Stimulated activated naive CD4-positive, alpha-beta T cell treated with Interleukin-2 at 50 U/mL for 16 hours (primary cell): Measurements from ENCODE around the gene PACSIN2.
"Not testable (repeated sequence)": the region's sequence is repeated elsewhere in the genome, so short reads cannot be mapped to it uniquely, and the experiment has no call there.

ENCODE experiments used
- DNase-seq: peaks from one replicate; lab custom pipeline; 2025; lab: John Stamatoyannopoulos, UW

PACSIN2 gene

DNA sequence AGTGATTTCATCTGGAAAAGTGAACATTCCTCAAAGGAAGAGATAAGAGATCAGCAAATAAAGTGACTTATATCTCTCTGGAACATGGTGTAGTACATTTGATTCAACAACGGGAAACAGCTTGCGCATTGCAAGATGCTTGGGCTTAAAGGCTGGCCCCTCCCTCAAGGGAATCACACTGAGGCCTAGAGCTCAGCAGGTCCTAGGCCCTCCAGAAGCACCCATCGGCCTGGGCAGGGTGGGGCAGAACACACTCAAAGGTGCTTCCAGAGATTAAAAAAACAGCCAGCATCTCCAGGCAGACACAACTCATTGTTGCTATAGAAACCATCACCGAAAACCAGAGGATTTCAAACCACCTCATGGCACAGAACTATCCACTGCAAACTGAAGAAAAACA, 88.8 kb downstream of the PACSIN2 start:
- DNase-seq: no peak

DNA sequence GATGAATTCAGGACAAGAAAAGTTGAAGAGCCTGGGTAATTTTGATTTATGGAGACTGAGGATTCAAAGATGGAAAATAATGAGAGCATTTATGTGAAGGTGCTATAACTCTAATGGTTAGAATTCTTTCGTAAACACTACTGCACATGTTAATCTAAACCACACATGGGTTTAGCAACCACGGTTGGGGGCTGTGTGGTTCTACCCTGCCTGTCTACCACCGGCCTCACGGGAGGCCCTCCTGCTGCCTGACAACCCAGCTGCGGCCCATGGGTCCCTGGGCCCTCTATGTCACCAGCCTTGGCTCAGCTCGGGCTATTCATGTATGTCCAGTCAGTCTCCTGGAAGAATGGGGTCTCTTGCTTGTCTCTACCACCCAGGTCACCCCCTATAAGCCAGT, 89.4 kb downstream of the PACSIN2 start:
- DNase-seq: no peak

DNA sequence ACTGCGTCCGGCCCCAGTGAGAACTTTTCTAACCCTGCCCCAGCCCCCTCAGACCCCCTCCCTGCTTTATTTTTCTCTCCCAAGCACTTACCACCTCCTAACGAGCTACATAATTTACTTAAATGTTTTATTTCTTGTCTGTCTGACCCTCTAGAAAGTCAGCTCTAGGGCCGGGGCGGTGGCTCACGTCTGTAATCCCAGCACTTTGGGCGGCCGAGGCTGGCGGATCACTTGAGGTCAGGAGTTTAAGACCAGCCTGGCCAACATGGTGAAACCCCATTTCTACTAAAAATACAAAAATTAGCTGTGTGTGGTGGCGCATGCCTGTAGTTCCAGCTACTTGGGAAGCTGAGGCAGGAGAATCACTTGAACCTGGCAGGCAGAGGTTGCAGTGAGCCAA, 89.9 kb downstream of the PACSIN2 start:
- DNase-seq: not testable (repeated sequence)

DNA sequence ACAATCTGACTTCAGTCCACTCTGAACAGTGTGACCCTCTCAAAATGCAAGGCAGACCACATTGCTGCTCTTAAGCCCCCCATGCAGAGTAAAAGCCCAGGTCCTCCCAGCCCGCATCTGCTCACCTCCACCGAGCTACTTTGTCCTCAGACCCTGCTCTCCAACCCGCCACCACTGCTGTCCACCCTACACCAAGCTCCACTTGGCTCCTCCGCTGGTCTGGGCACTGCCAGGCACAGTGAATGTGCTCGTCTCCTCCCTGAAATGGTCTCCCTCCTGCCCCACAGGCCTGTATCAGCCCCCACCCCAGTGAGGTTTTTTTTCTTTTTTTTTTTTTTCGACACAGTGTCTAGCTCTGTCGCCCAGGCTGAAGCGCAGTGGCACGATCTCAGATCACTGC, 90.5 kb downstream of the PACSIN2 start:
- DNase-seq: no peak

DNA sequence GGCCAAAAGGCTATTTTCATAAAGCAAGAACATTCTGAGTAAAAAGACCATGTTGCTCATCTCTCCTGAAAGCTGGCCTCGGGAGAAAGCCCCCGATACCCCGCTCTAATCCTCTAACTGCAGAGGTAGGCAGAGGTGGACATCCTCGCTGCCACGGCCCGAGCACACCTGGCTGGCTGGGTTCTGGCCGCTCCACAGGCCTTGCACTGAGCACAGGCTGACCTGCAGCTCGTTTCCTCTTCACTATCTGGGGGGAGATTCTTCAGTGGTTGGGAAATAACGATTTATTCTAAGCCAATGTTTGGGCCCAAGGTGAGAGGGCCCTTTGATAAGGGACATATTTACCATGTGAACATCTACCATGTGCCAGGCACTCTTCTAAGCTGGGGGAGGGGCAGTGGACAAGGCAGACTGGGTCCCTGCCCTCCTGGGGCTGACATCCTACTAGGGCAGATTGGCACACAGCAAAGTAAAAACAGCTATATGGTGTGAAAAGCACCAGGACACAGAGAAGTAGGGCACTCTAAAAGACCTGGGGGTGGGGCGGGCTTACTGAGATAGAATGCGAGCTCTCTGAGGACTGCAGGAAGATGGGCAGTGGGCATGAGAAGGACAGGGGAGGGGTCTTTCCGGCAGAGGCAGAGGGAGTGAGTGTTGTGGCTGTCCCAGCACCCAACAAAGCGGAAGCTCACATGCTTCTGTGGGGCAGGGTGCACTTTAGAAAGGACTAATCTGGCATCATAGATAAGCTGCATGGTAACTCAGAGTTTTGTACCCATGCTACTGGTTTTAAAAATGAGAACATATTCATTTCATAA, 92.4 kb downstream of the PACSIN2 start:
- DNase-seq: no peak

DNA sequence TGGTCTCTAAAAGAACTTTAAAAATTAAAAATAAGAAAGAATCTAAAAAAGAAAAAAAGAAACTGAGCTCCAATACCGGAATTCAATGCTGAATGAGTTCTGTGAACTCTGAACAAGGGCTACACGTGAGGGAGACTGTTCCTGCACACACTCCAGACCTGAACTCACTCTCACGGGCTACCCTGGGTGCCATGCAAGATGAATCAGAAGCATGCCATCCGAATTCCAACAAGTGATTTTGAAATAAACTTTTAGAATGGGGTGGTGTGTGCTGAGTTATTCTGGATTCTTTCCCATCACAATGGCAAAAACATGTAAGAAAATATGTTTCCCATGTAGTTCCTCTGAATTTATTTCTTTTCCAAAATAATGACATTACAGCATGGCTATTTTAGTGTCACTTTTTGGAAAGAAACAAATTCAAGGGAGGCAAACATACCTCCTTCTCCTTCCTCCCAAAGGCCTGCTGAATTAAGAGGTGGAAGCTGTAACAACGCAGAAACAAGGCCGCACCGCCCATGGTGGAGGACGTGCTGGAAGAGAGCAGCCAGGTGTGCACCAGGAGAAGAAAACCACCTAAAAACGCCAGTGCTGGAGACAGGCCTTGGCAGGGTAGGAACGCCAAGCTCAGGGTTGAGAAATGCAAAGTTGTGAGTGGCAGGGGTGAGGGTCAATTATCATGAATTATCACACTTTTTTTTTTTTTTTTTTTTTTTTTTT, 94.7 kb downstream of the PACSIN2 start:
- DNase-seq: no peak

DNA sequence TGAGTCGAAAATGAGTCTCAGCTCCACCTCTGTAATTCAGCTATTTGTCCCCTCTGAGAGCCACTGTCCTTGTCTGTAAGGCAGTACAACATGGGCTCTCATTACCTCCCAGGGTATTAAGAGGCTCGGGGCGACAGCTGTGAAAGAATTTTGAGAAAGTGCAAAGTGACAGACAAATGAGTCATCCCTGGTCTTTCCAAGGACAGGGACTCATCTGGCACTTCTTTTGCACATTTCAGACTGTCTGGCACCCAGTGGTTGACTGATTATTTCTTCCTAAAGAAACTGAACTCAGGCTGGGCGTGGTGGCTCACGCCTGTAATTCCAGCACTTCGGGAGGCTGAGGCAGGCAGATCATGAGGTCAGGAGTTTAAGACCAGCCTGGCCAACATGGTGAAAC, 95.8 kb downstream of the PACSIN2 start:
- no peak for DNase-seq

DNA sequence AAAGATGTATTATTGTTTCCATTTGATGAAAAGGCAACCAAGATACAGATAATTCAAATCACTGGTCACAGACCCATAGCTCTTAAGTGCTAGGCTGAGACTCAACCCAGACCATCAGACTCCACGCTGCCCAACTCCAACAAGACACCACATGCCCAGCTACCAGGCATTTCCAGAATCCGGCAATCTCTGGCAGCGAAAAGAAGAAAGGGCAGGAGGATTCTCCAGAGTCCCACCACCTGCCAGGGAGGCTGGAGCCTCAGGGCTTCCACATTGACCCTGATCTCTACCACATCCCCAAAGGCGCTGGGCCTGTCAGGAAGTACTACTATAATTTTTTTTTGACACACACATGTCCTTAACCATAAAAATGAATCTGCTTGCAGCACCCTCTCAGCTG, 96.4 kb downstream of the PACSIN2 start:
- DNase-seq: no peak

DNA sequence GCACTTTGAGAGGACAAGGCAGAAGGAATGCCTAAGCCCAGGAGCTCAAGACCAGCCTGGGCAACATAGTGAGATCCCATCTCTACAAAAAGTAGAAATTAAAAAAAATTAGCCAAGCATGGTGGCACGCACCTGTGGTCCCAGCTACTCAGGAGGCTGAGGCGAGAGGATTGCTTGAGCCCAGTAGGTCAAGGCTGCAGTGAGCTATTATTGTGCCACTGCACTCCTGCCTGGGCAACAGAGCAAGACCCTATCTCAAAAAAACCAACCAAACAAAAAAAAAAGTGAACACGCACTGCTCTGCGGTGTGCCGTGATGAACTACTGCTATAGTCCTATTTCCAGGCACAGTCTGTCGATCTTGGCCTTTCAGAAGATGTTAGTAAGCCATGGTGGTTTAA, 97.6 kb downstream of the PACSIN2 start:
- not testable (repeated sequence) for DNase-seq

DNA sequence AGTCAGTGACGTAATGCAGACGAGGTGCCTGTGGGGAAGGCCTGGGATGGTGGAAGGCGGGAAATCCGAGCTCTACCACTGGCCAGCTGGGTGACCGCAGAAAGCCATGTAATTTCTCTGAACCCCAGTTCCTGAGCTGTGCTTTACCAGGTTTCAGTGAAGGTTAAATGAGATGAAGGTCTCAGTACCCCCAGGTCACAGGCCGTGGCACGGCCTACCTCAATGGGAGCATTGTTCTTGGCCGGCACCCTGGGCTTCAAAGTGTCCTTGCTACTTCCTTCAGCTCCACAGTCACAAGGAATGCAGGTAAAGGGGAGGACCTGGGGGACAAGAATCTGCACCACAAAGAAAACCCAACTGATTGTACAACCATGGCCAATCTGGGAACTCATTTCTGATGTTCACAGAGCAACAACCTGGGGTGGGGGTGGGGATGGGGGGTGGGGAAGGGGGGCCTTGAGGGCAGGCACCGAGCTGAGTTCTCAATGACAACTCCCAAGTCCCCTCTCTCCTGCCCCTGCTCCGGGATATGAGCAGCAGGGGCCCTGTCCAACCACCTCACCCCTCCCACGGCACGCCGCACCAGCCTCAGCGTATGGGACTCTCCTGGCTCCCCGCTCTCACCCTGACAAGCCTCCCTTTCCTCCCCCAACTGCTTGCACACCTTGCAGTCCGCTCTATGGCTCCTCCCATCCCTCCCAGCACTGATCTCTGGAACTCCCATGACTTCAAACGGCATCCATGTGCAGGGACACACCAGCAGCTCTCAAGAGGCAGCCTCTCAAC, 98.8 kb downstream of the PACSIN2 start:
- DNase-seq: no peak

DNA sequence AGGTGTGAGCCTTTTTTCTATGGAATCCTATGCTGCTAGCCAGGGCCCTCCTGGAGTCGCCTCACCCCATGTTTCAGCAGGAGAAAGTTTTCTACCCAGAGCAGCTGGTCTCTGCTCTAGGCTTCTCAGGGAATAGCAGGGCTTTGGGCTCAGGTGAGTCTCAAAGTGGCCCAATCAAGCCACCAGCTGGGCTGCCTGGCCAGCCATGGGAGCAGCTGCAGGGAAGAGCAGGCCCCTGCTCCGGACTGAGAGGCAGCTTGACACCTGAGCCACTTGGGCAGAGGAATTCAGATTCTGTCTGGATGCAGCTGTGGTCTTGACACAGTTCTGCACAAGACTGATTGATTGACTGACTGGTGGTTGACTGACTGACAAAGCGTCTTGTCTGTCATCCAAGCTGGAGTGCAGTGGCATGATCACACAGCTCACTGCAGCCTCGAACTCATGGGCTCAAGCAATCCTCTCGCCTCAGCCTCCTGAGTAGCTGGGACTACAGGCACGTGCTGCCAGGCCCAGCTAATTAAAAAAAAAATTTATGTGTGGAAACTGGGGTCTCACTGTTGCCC, 100.4 kb downstream of the PACSIN2 start:
- DNase-seq: no peak

DNA sequence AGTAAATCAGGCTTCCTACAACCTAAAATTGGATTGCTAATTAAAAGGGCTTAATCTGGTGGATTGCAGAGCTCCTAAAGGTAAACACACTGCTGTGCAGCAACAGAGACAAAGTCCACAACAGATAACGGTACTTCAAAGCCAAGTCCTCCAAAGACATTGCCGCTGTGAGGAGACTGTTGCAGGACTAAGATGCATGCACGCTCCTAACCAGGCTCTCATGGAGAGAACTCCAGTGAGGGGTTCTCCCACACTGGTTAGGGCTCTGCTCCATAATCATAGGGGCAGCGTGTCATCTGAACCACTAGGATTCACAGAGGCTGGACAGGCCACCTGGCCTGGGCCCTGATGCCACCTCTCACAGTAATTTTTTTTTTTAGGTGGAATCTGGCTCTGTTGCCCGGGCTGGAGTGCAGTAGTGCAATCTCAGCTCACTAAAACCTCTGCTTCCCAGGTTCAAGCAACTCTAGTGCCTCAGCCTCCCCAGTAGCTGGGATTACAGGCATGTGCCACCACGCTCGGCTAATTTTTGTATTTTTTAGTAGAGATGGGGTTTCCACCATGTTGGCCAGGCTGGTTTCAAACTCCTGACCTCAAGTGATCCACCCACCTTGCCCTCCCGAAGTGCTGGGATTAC, 101.0 kb downstream of the PACSIN2 start:
- no peak for DNase-seq

DNA sequence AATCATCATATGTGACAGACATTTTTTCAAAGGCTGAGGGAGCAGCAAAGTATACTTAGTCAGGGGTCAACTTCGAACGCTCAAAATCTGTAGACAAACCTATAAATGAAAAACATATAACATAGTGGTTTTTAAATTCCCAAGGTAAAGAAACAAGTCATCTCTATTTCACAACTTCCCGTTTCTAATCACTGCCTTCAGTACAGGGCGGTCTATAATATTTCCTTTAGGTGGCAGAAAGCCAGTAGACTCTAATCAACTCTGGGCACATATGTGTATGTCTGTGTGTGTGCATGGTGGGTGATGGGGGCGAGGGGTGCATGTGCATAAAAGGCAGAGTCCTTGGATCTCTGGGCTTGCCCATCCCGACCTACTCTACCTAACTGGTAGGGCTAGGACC, 102.9 kb downstream of the PACSIN2 start:
- DNase-seq: no peak

DNA sequence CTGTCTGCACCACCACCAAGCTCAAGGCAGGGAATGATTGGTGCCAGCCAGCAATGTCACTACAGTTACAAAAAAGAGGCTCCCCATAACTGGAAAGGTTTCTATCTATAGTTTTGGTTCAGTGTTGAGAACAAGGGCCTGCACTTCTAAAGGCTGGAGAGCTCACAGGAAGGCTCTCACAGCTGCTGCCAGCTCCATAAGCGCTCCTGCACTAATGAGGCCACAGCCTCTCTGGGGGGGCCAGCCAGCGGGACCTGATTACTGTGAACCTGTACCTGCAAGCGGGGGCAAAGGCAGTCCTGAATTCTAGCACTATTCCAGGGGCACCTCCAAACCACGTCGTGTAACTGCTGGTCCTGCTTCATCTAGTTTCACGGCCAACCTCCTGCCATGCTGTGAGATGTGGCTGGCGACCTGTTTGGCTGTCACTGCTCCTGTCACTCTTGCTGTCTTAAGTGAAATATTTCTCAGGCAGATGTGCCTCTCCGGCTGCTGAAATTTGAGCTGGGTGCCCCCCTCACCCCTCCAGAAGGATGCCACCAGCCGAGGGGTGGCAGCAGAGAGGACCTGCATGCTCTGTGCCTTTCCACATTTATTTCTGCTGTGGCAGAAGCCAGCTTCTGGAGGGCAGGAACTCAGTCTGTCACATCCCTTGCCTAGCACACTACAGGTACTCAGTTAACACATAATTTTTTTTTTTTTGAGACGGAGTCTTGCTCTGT, 104.6 kb downstream of the PACSIN2 start:
- no peak for DNase-seq

DNA sequence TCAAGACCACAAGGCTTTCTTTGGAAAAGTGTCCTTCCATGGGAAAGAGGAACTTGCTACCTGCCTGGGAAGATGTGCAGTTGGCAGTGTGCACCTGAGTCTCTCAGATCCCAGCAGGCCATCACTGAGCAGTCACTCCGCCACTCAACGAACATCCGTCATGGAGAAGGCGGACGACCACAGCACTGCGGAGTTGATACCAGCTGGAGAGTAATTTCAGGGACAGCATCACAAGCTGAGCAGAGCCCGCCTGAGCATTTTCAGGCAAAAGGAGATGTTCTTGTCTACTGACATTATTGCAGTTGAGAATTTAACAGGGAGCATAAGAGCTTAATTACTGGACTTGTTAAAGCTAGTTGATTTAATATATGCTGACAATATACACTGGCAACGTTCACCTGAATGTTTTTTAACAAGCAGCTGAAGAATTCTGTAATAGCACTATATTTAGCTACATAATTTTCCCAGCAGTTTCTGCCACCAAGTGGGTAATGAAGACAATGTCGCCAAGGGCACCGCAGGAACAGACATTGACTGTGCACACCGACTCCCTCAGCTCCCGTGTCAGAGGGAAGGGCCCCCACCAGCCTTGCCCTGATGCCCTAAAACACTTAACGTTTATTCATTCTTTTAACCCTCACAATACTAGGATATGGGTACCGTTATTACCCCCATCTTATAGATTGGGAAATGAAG, 105.4 kb downstream of the PACSIN2 start:
- no peak for DNase-seq

DNA sequence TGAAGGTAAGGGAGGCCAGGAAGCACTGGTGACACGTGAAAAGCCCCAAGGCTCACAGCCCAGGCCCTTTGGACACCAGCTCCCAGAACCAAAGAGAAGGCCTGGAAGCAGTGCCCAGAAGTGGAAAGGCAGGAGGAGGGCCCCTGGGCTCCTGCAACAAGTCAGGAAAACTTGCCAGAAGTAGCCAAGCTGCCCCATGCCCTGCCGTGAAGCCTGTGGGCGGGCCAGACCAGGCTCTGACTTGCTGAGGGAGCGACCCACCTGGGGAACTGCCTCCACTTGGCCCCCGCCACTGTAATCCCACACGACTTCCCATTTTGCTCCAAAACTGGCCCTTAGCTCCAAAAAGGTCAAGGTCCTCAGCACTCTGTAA, 106.6 kb downstream of the PACSIN2 start:
- DNase-seq: no peak

DNA sequence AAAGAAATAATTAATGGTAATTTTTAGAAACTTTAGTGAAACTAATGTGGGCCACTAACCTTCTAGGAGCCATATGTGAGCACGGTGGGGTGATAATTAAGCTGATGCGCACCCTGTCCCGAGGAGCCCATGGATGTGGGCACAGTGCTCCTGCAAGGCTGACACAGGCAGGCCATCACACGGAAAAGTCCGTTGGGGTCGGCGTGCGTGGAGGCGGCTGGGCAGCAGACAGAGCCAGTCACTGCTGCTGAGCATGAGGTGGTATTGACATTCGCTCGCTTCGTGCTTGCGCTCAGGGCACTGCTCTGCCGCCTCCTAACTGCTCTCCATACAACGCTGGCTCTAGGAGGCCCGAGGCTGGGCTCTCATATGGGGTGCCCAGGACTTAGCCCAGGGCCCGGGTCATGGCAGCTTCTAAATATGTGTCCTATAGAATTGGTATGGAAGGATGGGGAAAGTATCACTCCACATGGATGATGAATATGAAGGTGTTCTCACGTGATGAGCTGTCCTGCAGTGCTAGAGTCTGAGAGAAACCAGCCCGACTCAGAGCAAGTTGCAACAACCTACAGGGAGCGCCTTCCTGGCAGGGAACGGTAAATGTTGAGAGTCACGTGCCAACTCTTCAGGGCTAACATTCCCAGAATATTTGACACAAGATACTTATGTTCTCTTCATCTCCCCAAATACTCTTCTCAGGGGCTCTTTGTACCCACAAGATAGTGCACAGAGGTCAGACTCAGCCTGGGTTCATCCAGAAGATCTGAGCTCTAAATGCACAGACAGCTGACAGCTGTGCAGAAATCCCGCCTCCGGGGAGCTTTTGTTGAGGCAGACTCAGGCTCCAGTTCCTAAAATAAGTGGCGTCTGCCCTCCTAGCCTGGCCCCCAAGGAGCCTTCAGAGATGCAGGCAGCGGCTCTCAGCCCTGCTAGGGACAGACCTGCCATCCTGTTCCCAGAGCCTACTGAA, 107.3 kb downstream of the PACSIN2 start:
- no peak for DNase-seq

DNA sequence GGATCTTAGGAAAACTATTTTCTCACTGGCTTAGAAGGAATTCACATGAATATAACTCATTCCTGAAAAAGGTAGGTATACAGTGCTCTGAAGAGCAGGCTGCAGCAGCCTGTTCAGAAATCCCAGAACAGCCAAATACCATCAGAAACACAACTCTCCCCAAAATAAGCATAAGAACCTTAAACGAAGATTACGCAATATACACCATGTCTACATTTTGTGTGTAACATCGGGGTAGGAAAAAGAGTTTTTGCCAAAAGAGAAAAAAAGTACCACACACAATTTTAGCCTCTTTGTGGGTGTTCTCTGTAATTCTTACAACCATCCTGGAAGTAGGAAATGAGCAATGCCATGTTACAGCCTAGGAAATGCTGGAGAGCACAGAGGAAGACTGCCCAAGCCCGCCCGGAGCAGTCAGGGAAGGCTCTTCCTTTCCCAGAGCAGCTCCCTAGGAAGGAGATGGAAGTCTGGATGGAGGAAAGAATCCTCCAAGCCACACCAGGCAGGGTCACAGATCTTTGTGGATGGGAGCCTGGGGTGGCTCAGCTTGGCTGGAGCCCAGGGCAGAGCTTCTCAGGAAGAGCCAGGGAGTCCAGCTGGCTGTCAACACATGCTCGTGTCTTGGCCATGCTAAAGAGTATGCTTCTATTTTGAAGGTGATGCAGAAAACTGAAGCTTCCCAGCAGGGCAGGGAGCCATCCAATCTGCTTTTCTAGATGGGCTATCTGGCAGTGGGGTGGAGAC, 108.2 kb downstream of the PACSIN2 start:
- no peak for DNase-seq

DNA sequence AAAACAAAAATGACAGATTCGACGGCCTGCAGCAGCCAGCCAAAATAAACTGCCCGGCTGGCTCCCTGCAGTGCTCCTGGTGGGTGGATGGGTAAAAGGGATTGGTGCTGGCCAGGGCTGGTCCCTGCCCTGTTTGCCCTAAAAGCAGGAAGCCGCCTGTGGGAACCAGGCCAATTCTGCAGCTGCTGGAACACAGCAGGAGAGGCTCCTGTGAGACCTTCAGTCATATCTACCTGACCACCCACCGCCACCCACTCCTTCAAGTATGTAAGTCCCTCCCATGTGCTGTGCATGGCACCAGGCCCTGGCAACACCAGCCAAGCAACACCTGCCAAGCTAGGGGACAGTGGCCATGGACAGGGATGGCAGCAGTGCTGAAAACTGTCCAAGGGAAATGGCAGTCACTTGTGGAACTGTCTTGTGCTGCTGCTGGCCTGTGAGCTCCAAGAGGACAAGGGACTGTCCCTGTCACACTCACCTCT, 109.2 kb downstream of the PACSIN2 start:
- DNase-seq: no peak
